Epithelial cell of prostate (primary cell): ENCODE results near the gene ITPRIPL2.

ENCODE experiments used
- DNase-seq: peaks from one replicate; pipeline ENCODE4 v3.0.0-alpha.2; 2011; ENCODE audit warnings: low read depth, low spot score
- H3K27ac ChIP-seq: fragments of 450-650 bp; 2 replicates; pipeline ENCODE4 v1.5.1; 2017; ENCODE audit warnings: mild to moderate bottlenecking

Gene ITPRIPL2

GRCh38 chr16:19169082-19169639, 55.4 kb downstream of the ITPRIPL2 start:
- H3K27ac ChIP-seq = no peak overlapping the region
- no peak for DNase-seq

GRCh38 chr16:19170043-19170655, 56.4 kb downstream of the ITPRIPL2 start:
- H3K27ac ChIP-seq = no peak overlapping the region
- no peak for DNase-seq
